Stimulated activated naive CD8-positive, alpha-beta T cell treated with anti-CD3 and anti-CD28 coated beads, Interleukin-15, Interleukin-2, amounts not matched to agents 100 ng/mL and 50 ng/mL, for 24 hours (primary cell): ENCODE measurements around the gene KCNE3.

Source experiments
- H3K27ac Mint-ChIP-seq: one replicate; pipeline ENCODE4 v1.8.0; 2021; ENCODE audit warnings: mild to moderate bottlenecking, mixed read lengths
- H3K27me3 Mint-ChIP-seq: one replicate; pipeline ENCODE4 v1.8.0; 2021; ENCODE audit warnings: mixed read lengths
- H3K36me3 Mint-ChIP-seq: one replicate; pipeline ENCODE4 v1.8.0; 2021; ENCODE audit warnings: low read depth, mixed read lengths
- H3K4me1 Mint-ChIP-seq: one replicate; pipeline ENCODE4 v1.8.0; 2021; ENCODE audit warnings: low read depth, mixed read lengths
- H3K4me3 Mint-ChIP-seq: one replicate; pipeline ENCODE4 v1.8.0; 2021; ENCODE audit warnings: mild to moderate bottlenecking, mixed read lengths
- H3K9me3 Mint-ChIP-seq: one replicate; pipeline ENCODE4 v1.8.0; 2021; ENCODE audit warnings: mixed read lengths

Gene KCNE3

GRCh38 chr11:74479732-74480123 lies 12.4 kb upstream of the KCNE3 start:
- no peak overlapping the region for H3K4me3 Mint-ChIP-seq
- H3K27ac Mint-ChIP-seq = no peak overlapping the region
- no peaks in the 10 kb centered on the region for H3K27me3 Mint-ChIP-seq

GRCh38 chr11:74478877-74479731 lies 11.8 kb upstream of the KCNE3 start:
- Mint-ChIP-seq H3K27me3 (no peaks in the 10 kb centered on the region), H3K9me3 (no peaks in the 10 kb centered on the region), H3K4me1 (no peaks in the 10 kb centered on the region), H3K27ac (no peak overlapping the region), H3K4me3 (no peak overlapping the region), H3K36me3 (no peaks in the 10 kb centered on the region)

More at GRCh38 chr11:74479732-74480123, 12.4 kb upstream of the KCNE3 start:
- H3K36me3 Mint-ChIP-seq = no peaks in the 10 kb centered on the region
- H3K9me3 Mint-ChIP-seq = no peaks in the 10 kb centered on the region
- no peaks in the 10 kb centered on the region for H3K4me1 Mint-ChIP-seq

DNA sequence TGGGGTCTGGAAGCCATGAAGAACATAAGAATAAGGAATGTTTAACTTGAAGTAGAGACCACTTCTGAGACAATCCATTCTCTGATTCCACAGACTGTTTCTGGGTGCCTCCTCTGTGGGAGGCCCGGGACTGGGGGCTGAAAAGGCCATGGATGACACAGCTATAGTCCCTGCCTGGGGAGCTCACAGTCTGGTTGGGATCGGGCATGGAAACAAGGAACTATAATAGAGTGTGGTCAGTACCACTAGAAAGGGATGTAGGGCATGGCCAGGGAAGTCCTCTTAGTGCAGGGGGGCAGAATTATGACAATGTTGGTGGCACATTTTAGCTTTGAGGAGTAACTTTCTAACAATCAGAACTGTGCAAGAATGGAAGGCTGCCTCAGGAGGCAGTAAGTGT lies 9.2 kb upstream of the KCNE3 start:
- Mint-ChIP-seq H3K4me1 (peaks cover 9% of the 10 kb centered on the region), H3K27me3 (peaks cover 8% of the 10 kb centered on the region), H3K36me3 (no peaks in the 10 kb centered on the region), H3K27ac (no peak overlapping the region), H3K4me3 (no peak overlapping the region), H3K9me3 (no peaks in the 10 kb centered on the region)

GRCh38 chr11:74474316-74474715 lies 7.0 kb upstream of the KCNE3 start:
- H3K27me3 Mint-ChIP-seq = peaks cover 12% of the 10 kb centered on the region
- no peak overlapping the region for H3K27ac Mint-ChIP-seq
- no peaks in the 10 kb centered on the region for H3K9me3 Mint-ChIP-seq
- peaks cover 9% of the 10 kb centered on the region for H3K4me1 Mint-ChIP-seq
- no peaks in the 10 kb centered on the region for H3K36me3 Mint-ChIP-seq
- H3K4me3 Mint-ChIP-seq = no peak overlapping the region

DNA sequence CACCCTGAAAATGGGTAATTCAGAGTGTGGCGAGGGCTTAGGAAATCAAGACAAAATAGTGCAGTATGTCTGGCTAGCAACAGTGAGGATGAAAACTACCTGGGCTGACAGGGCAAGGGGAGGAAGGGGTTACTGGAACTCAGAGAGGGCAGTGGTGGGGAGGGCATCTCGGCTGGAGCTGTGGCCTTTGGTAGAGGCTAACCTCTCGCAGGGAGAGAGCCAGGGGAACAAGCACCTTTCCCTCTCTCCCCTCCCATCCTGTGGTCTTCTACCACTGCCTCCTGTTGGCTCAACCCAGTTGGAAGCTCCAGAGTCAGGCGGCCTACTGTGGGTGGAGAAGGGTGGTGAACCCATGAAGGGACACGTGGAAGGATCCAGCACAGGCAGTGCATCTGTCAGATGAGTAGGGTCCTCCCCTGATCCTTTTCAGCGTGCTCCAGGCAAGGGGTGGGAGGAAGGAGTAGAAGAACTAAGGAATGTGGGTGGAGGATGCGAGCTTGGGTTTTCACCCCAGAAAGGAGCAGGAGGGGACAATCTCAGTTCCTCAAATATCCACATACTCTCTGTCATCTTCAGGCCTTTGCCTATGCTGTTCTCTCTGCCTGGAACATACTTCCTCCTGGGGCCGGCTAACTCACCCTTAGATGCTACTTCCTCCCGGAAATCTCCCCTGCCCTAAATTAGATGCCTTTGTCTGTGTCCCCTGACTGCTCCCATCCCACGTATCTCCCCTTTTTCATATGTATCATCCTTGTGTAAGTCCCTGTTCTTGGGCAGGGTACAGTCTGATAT lies 6.2 kb upstream of the KCNE3 start:
- H3K4me3 Mint-ChIP-seq = no peak overlapping the region
- H3K36me3 Mint-ChIP-seq = no peaks in the 10 kb centered on the region
- peaks cover 15% of the 10 kb centered on the region for H3K27me3 Mint-ChIP-seq
- peaks cover 9% of the 10 kb centered on the region for H3K4me1 Mint-ChIP-seq
- no peaks in the 10 kb centered on the region for H3K9me3 Mint-ChIP-seq
- H3K27ac Mint-ChIP-seq = no peak overlapping the region

GRCh38 chr11:74471668-74472429 lies 4.5 kb upstream of the KCNE3 start:
- peaks cover 15% of the 10 kb centered on the region for H3K4me1 Mint-ChIP-seq
- peaks cover 28% of the 10 kb centered on the region for H3K27me3 Mint-ChIP-seq
- no peak overlapping the region for H3K4me3 Mint-ChIP-seq
- H3K27ac Mint-ChIP-seq = no peak overlapping the region
- no peaks in the 10 kb centered on the region for H3K36me3 Mint-ChIP-seq
- H3K9me3 Mint-ChIP-seq = no peaks in the 10 kb centered on the region

DNA sequence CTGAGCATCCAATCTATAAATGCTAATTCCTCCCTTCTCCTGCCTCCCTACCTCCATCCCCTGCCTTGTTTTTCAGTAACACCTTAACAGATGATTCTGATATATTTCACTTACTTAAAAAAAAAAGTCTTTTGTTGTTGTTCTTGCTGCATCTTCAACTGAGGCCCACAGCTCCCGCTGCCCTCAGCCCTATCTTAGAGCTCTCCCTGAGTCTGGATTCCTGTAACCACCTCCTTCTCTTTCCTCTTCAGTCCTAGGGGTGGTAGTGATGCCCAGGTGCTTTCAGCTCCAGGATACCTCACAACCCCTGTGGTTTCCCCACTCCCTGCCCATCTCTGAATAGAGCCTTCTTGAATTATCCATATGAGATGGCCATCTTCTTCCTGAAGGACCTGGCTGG lies 3.7 kb upstream of the KCNE3 start:
- Mint-ChIP-seq H3K9me3 (no peaks in the 10 kb centered on the region), H3K4me1 (peaks cover 15% of the 10 kb centered on the region), H3K4me3 (no peak overlapping the region), H3K27ac (no peak overlapping the region), H3K27me3 (peaks cover 36% of the 10 kb centered on the region), H3K36me3 (no peaks in the 10 kb centered on the region)

DNA sequence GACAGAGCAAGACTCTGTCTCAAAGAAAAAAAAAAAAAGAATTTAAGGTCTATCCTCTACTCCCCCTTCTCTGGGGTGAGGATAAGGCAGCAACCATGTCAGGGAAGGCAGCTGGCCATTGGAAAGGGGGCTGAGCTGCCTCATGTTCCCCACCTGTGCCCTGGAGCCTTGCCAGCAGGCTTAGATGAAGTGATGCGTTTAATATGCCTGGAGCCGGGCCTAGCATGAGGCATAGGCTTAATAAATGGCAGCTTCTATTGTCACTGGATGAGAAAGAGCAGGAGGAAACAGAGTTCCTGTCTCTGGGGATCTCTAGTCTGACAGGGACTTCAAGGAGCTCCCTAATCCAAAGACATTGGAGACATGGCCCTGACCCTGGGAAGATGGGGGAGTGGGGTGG lies 3.2 kb upstream of the KCNE3 start:
- no peaks in the 10 kb centered on the region for H3K9me3 Mint-ChIP-seq
- no peak overlapping the region for H3K4me3 Mint-ChIP-seq
- H3K27ac Mint-ChIP-seq = no peak overlapping the region
- peaks cover 15% of the 10 kb centered on the region for H3K4me1 Mint-ChIP-seq
- H3K27me3 Mint-ChIP-seq = peaks cover 41% of the 10 kb centered on the region
- H3K36me3 Mint-ChIP-seq = no peaks in the 10 kb centered on the region

- H3K36me3 Mint-ChIP-seq = no peaks in the 10 kb centered on the region
- H3K27ac Mint-ChIP-seq = no peak overlapping the region
- no peak overlapping the region for H3K4me3 Mint-ChIP-seq
- H3K4me1 Mint-ChIP-seq = peaks cover 15% of the 10 kb centered on the region
- peaks cover 48% of the 10 kb centered on the region for H3K27me3 Mint-ChIP-seq
- no peaks in the 10 kb centered on the region for H3K9me3 Mint-ChIP-seq
Measured at GRCh38 chr11:74468936-74469335, 1.6 kb upstream of the KCNE3 start.

DNA sequence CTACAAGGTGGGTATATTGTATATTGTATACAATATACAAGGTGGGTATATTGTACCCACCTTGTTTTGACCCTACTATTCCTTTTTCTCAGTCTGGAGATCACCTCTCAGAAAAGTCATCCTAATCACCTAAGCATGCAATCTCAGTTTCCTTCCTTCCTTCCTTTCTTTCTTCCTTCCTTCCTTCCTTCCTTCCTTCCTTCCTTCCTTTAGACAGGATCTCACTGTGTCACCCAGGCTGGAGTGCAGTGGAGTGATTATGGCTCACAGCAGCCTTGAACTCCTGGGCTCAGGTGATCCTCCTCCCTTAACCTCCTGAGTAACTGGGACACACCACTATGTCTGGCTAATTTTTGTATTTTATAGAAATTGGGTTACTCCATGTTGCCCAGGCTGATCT lies 1.2 kb upstream of the KCNE3 start:
- Mint-ChIP-seq H3K4me3 (no peak overlapping the region), H3K27ac (no peak overlapping the region), H3K27me3 (peaks cover 48% of the 10 kb centered on the region), H3K4me1 (peaks cover 15% of the 10 kb centered on the region), H3K9me3 (no peaks in the 10 kb centered on the region), H3K36me3 (no peaks in the 10 kb centered on the region)

GRCh38 chr11:74468058-74468457 lies 709 bp upstream of the KCNE3 start:
- H3K4me1 Mint-ChIP-seq = peaks cover 15% of the 10 kb centered on the region
- peaks cover 48% of the 10 kb centered on the region for H3K27me3 Mint-ChIP-seq
- H3K4me3 Mint-ChIP-seq = no peak overlapping the region
- no peaks in the 10 kb centered on the region for H3K36me3 Mint-ChIP-seq
- H3K9me3 Mint-ChIP-seq = no peaks in the 10 kb centered on the region
- no peak overlapping the region for H3K27ac Mint-ChIP-seq

DNA sequence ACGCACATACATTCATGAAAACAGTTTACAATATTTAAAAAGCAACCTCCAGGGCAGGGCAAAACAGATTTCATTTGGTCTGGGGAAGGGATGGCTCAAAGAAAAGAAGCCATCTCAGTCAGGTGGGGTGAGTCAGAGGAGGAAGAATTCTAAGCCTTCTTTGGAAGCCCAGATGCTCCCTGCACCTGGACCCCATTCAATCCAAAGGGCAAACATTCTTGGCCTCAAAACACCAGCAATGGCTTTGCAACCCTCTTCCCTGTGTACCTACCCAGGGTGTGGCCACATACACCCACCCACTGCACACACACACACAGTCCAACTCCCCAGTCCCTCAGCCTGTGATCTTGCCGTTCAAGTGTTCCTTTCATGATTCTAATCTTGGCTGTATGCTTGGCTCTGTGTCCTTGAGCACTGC lies 2.0 kb downstream of the KCNE3 start:
- Mint-ChIP-seq H3K27me3 (peaks cover 36% of the 10 kb centered on the region), H3K4me1 (peaks cover 6% of the 10 kb centered on the region), H3K9me3 (no peaks in the 10 kb centered on the region)

DNA sequence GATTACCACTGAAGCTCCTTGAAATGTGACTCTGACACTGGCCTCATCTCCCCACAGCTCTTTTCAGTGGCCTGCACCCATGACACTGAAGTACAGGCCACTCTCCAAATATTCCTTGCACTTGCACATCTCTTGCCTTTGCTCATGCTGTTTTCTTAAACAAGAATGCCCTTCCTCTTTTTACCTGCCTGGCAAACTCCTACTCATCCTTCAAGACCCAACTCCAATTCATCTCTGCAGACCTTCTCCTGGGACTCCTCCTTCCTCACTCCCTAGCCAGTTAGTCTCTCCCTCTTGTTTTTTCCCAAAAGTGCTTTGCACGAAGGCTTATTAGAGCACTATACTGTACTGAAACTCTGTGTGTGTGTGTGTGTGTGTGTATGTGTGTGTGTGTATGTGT lies 2.6 kb downstream of the KCNE3 start:
- no peak overlapping the region for H3K27ac Mint-ChIP-seq

More for the DNA sequence above, 2.0 kb downstream of the KCNE3 start:
- Mint-ChIP-seq H3K27ac (no peak overlapping the region), H3K36me3 (no peaks in the 10 kb centered on the region), H3K4me3 (no peak overlapping the region)

GRCh38 chr11:74463216-74463615 lies 4.1 kb downstream of the KCNE3 start:
- peaks cover 29% of the 10 kb centered on the region for H3K27me3 Mint-ChIP-seq
- no peaks in the 10 kb centered on the region for H3K36me3 Mint-ChIP-seq
- no peak overlapping the region for H3K27ac Mint-ChIP-seq
- H3K9me3 Mint-ChIP-seq = no peaks in the 10 kb centered on the region
- H3K4me1 Mint-ChIP-seq = peaks cover 6% of the 10 kb centered on the region
- H3K4me3 Mint-ChIP-seq = no peak overlapping the region

More for the DNA sequence above, 2.6 kb downstream of the KCNE3 start:
- peaks cover 6% of the 10 kb centered on the region for H3K4me1 Mint-ChIP-seq
- peaks cover 36% of the 10 kb centered on the region for H3K27me3 Mint-ChIP-seq
- no peaks in the 10 kb centered on the region for H3K36me3 Mint-ChIP-seq
- H3K9me3 Mint-ChIP-seq = no peaks in the 10 kb centered on the region
- H3K4me3 Mint-ChIP-seq = no peak overlapping the region

GRCh38 chr11:74462631-74463030 lies 4.7 kb downstream of the KCNE3 start:
- peaks cover 2% of the 10 kb centered on the region for H3K4me1 Mint-ChIP-seq
- peaks cover 23% of the 10 kb centered on the region for H3K27me3 Mint-ChIP-seq
- H3K9me3 Mint-ChIP-seq = no peaks in the 10 kb centered on the region

More at GRCh38 chr11:74462631-74463030, 4.7 kb downstream of the KCNE3 start:
- Mint-ChIP-seq H3K27ac (no peak overlapping the region), H3K36me3 (no peaks in the 10 kb centered on the region), H3K4me3 (no peak overlapping the region)
